Measurements from ENCODE around the gene TIE1. TPM values are rescaled to one million over a fixed set of nuclear protein-coding genes. Genes with fewer than 3 reads are reported as not detected.

TIE1 gene
- total and polyA plus RNA-seq, 2 of the 13 experiments (the other 11 are each of a cell fraction or from before 2014, with no cell fraction given), result 0.58 to 0.84 TPM

GRCh38 chr1:43358746-43359693 lies 58.2 kb downstream of the TIE1 start, which contains the start of gene CDC20 (continued):
- TF ChIP-seq ZNF569 (CRISPR knock-in tag; IDR thresholded peaks at IDR 0.05; ENCODE audit: borderline replicate concordance) (no peak), SRF (IDR thresholded peaks at IDR 0.05; ENCODE audit: low read depth, low read length) (no peak), PHF20 (CRISPR knock-in tag; IDR thresholded peaks at IDR 0.05) (peak; percentile 57; the same call in 1 of the 2 replicates), ZNF7 (CRISPR knock-in tag; IDR thresholded peaks at IDR 0.05) (no peak), ZNF484 (CRISPR knock-in tag; IDR thresholded peaks at IDR 0.05; ENCODE audit: borderline replicate concordance, low read depth) (no peak), SUZ12 (IDR thresholded peaks at IDR 0.05; ENCODE audit: low read depth, low read length) (no peak), YY1 (IDR thresholded peaks at IDR 0.05; ENCODE audit: insufficient read depth, insufficient replicate concordance, low read depth, low read length) (no peak), NFRKB (IDR thresholded peaks at IDR 0.05) (no peak), SP140L (CRISPR knock-in tag; IDR thresholded peaks at IDR 0.05; ENCODE audit: borderline replicate concordance) (no peak), NRL (CRISPR knock-in tag; IDR thresholded peaks at IDR 0.05; ENCODE audit: borderline replicate concordance) (peak; percentile 48; the same call in 1 of the 2 replicates), ZNF691 (CRISPR knock-in tag; IDR thresholded peaks at IDR 0.05; ENCODE audit: borderline replicate concordance, low read depth) (0 out of 2 replicates have a peak, but pooled peaks have one; percentile 3), RBFOX2 (IDR thresholded peaks at IDR 0.05; ENCODE audit: low read depth, low read length) (peak; percentile 76), FOXP1 (IDR thresholded peaks at IDR 0.05) (no peak), FOXP1 (CRISPR knock-in tag; IDR thresholded peaks at IDR 0.05) (no peak), JUN (CRISPR knock-in tag; IDR thresholded peaks at IDR 0.05) (no peak), EED (CRISPR knock-in tag; IDR thresholded peaks at IDR 0.05) (0 out of 2 replicates have a peak, but pooled peaks have one; percentile 24), JARID2 (CRISPR knock-in tag; IDR thresholded peaks at IDR 0.05; ENCODE audit: insufficient replicate concordance) (no peak), ZNF574 (CRISPR knock-in tag; IDR thresholded peaks at IDR 0.05) (peak; percentile 75), BORCS8-MEF2B (CRISPR knock-in tag; IDR thresholded peaks at IDR 0.05) (peak; percentile 98), JDP2 (CRISPR knock-in tag; IDR thresholded peaks at IDR 0.05; ENCODE audit: borderline replicate concordance) (no peak), DNMT1 (CRISPR knock-in tag; IDR thresholded peaks at IDR 0.05) (no peak), ZNF879 (CRISPR knock-in tag; IDR thresholded peaks at IDR 0.05) (no peak)
- TF ChIP-seq, protein P1, sequence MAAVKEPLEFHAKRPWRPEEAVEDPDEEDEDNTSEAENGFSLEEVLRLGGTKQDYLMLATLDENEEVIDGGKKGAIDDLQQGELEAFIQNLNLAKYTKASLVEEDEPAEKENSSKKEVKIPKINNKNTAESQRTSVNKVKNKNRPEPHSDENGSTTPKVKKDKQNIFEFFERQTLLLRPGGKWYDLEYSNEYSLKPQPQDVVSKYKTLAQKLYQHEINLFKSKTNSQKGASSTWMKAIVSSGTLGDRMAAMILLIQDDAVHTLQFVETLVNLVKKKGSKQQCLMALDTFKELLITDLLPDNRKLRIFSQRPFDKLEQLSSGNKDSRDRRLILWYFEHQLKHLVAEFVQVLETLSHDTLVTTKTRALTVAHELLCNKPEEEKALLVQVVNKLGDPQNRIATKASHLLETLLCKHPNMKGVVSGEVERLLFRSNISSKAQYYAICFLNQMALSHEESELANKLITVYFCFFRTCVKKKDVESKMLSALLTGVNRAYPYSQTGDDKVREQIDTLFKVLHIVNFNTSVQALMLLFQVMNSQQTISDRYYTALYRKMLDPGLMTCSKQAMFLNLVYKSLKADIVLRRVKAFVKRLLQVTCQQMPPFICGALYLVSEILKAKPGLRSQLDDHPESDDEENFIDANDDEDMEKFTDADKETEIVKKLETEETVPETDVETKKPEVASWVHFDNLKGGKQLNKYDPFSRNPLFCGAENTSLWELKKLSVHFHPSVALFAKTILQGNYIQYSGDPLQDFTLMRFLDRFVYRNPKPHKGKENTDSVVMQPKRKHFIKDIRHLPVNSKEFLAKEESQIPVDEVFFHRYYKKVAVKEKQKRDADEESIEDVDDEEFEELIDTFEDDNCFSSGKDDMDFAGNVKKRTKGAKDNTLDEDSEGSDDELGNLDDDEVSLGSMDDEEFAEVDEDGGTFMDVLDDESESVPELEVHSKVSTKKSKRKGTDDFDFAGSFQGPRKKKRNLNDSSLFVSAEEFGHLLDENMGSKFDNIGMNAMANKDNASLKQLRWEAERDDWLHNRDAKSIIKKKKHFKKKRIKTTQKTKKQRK (IDR thresholded peaks at IDR 0.05; ENCODE audit: low read length), result no peak

Data from HepG2 (cell line).